ENCODE data around the gene MTUS2.
A peak's percentile ranks its signal among the peaks of the same experiment; 100 is the strongest.

GRCh38 chr13:29260684-29261083, 440.5 kb downstream of the MTUS2 start:
- TF ChIP-seq CTCF (IDR thresholded peaks at IDR 0.05; ENCODE audit: borderline replicate concordance, extremely low read depth, low read length, poor library complexity, severe bottlenecking) (peak; percentile 65), EZH2 (IDR thresholded peaks at IDR 0.05; ENCODE audit: borderline replicate concordance, low read depth, low read length, severe bottlenecking) (no peak)

All from DND-41 (cell line).